Activated T-cell treated with anti-CD3 and anti-CD28 coated beads, Interleukin-2, amount 50 U/mL, for 72 hours (primary cell): ENCODE data around the gene ADAMTS19. TPM values are rescaled to one million over a fixed set of nuclear protein-coding genes. Genes with fewer than 3 reads are reported as not detected.
A peak's percentile ranks its signal among the peaks of the same experiment; 100 is the strongest.
"Not testable (repeated sequence)": the region's sequence is repeated elsewhere in the genome, so short reads cannot be mapped to it uniquely, and the experiment has no call there.

Source experiments
- ATAC-seq, 2 donors: fragments of 150-1000 bp; cut with Tn5 transposase; replicated peaks in 1 of 2; 2 replicates each; pipeline ENCODE4 v1.10.0; 2021; ENCODE audit warnings: moderate library complexity in 2 of 2, mild to moderate bottlenecking in 1 of 2
- DNase-seq, 2 donors: peaks; one replicate each; pipeline ENCODE4 v3.0.0; 2021 to 2022; ENCODE audit warnings: mixed read lengths in 1 of 2
- H3K27ac Mint-ChIP-seq: one replicate; pipeline ENCODE4 v1.8.0; 2022; ENCODE audit warnings: mild to moderate bottlenecking, moderate library complexity, mixed read lengths
- H3K27me3 Mint-ChIP-seq: one replicate; pipeline ENCODE4 v1.8.0; 2022; ENCODE audit warnings: low read depth, mixed read lengths
- H3K36me3 Mint-ChIP-seq, 2 donors: one replicate each; pipeline ENCODE4 v1.8.0; 2022; ENCODE audit warnings: mixed read lengths in 2 of 2, mild to moderate bottlenecking in 1 of 2; ENCODE audit not compliant: insufficient read depth in 2 of 2
- H3K4me1 Mint-ChIP-seq: one replicate; pipeline ENCODE4 v1.8.0; 2022; ENCODE audit warnings: low read depth, mixed read lengths
- H3K4me3 Mint-ChIP-seq, 2 donors: one replicate each; pipeline ENCODE4 v1.8.0; 2022; ENCODE audit warnings: mild to moderate bottlenecking in 2 of 2, mixed read lengths in 2 of 2, moderate library complexity in 2 of 2
- H3K9me3 Mint-ChIP-seq, 2 donors: one replicate each; pipeline ENCODE4 v1.8.0; 2022; ENCODE audit warnings: mixed read lengths in 2 of 2
- total RNA-seq, 2 donors: library from RNA; stranded (reverse); gene quantifications; one replicate each; pipeline ENCODE4 v1.2.3, GENCODE V29; 2022

ADAMTS19 gene
- total RNA-seq, 2 donors from 2014 or later: not detected

GRCh38 chr5:129622531-129622930, 162.4 kb downstream of the ADAMTS19 start:
- peaks cover 0 to 4% of the 10 kb centered on the region in 2 donors for H3K9me3 Mint-ChIP-seq
- H3K36me3 Mint-ChIP-seq: no peaks in the 10 kb centered on the region
- no peak for DNase-seq
- H3K27me3 Mint-ChIP-seq: no peaks in the 10 kb centered on the region
- no peak for ATAC-seq
- H3K4me3 Mint-ChIP-seq: no peak overlapping the region
- H3K4me1 Mint-ChIP-seq: no peaks in the 10 kb centered on the region
- no peak overlapping the region for H3K27ac Mint-ChIP-seq

GRCh38 chr5:129629575-129629974, 169.5 kb downstream of the ADAMTS19 start:
- Mint-ChIP-seq H3K36me3 (peaks cover 0 to 2% of the 10 kb centered on the region in 2 donors), H3K27me3 (no peaks in the 10 kb centered on the region), H3K9me3 (peaks cover 5 to 7% of the 10 kb centered on the region in 2 donors), H3K4me3 (no peak overlapping the region), H3K27ac (no peak overlapping the region), H3K4me1 (no peaks in the 10 kb centered on the region)
- DNase-seq (no peak), ATAC-seq (no peak)

GRCh38 chr5:129630101-129630500, 170.0 kb downstream of the ADAMTS19 start:
- Mint-ChIP-seq H3K27ac (no peak overlapping the region), H3K4me1 (no peaks in the 10 kb centered on the region), H3K27me3 (no peaks in the 10 kb centered on the region), H3K36me3 (peaks cover 2% of the 10 kb centered on the region in 2 donors), H3K9me3 (peaks cover 5 to 7% of the 10 kb centered on the region in 2 donors), H3K4me3 (no peak overlapping the region)
- DNase-seq: no peak
- ATAC-seq: no peak

- Mint-ChIP-seq H3K9me3 (peaks cover 5 to 7% of the 10 kb centered on the region in 2 donors), H3K27me3 (no peaks in the 10 kb centered on the region), H3K4me3 (no peak overlapping the region), H3K36me3 (peaks cover 2% of the 10 kb centered on the region in 2 donors), H3K27ac (no peak overlapping the region), H3K4me1 (no peaks in the 10 kb centered on the region)
- DNase-seq (no peak), ATAC-seq (no peak)
These were observed 171.9 kb downstream of the ADAMTS19 start for GRCh38 chr5:129631961-129632360.

- not testable (repeated sequence) for H3K27me3 Mint-ChIP-seq, ATAC-seq, H3K27ac Mint-ChIP-seq, H3K4me3 Mint-ChIP-seq, H3K36me3 Mint-ChIP-seq, H3K4me1 Mint-ChIP-seq, H3K9me3 Mint-ChIP-seq, DNase-seq
These were observed 177.4 kb downstream of the ADAMTS19 start for GRCh38 chr5:129637501-129637900.

GRCh38 chr5:129639331-129639730, 179.2 kb downstream of the ADAMTS19 start:
- no peak overlapping the region for H3K4me3 Mint-ChIP-seq
- H3K9me3 Mint-ChIP-seq: no peaks in the 10 kb centered on the region
- H3K27me3 Mint-ChIP-seq: no peaks in the 10 kb centered on the region
- ATAC-seq (no peak), DNase-seq (no peak)
- no peak overlapping the region for H3K27ac Mint-ChIP-seq
- H3K4me1 Mint-ChIP-seq: no peaks in the 10 kb centered on the region
- H3K36me3 Mint-ChIP-seq: peaks cover 0 to 2% of the 10 kb centered on the region in 2 donors

GRCh38 chr5:129652349-129653056, 192.4 kb downstream of the ADAMTS19 start:
- Mint-ChIP-seq H3K4me1 (no peaks in the 10 kb centered on the region), H3K9me3 (peaks cover 1 to 2% of the 10 kb centered on the region in 2 donors), H3K27ac (no peak overlapping the region), H3K27me3 (no peaks in the 10 kb centered on the region), H3K4me3 (no peak overlapping the region), H3K36me3 (no peaks in the 10 kb centered on the region)
- ATAC-seq: no peak
- DNase-seq: no peak

- H3K9me3 Mint-ChIP-seq: peaks cover 1 to 2% of the 10 kb centered on the region in 2 donors
- no peaks in the 10 kb centered on the region for H3K4me1 Mint-ChIP-seq
- ATAC-seq (no peak), DNase-seq (no peak)
- no peaks in the 10 kb centered on the region for H3K36me3 Mint-ChIP-seq
- no peaks in the 10 kb centered on the region for H3K27me3 Mint-ChIP-seq
- no peak overlapping the region for H3K4me3 Mint-ChIP-seq
- H3K27ac Mint-ChIP-seq: no peak overlapping the region
These were observed 192.9 kb downstream of the ADAMTS19 start for GRCh38 chr5:129653057-129653375.

- Mint-ChIP-seq H3K36me3 (no peaks in the 10 kb centered on the region), H3K4me1 (no peaks in the 10 kb centered on the region), H3K27ac (no peak overlapping the region), H3K27me3 (no peaks in the 10 kb centered on the region), H3K4me3 (no peak overlapping the region), H3K9me3 (peaks cover 1 to 2% of the 10 kb centered on the region in 2 donors)
- ATAC-seq (no peak), DNase-seq (no peak)
These were observed 193.3 kb downstream of the ADAMTS19 start for GRCh38 chr5:129653442-129653841.

- DNase-seq: no peak
- Mint-ChIP-seq H3K4me1 (no peaks in the 10 kb centered on the region), H3K27ac (no peak overlapping the region), H3K9me3 (no peaks in the 10 kb centered on the region), H3K27me3 (no peaks in the 10 kb centered on the region), H3K4me3 (no peak overlapping the region), H3K36me3 (no peaks in the 10 kb centered on the region)
- ATAC-seq: no peak
These were observed 196.9 kb downstream of the ADAMTS19 start for GRCh38 chr5:129656952-129657351.

- no peak for DNase-seq
- no peak overlapping the region for H3K27ac Mint-ChIP-seq
- ATAC-seq: no peak
- H3K4me1 Mint-ChIP-seq: no peaks in the 10 kb centered on the region
- H3K36me3 Mint-ChIP-seq: no peaks in the 10 kb centered on the region
- H3K27me3 Mint-ChIP-seq: no peaks in the 10 kb centered on the region
- no peaks in the 10 kb centered on the region for H3K9me3 Mint-ChIP-seq
- H3K4me3 Mint-ChIP-seq: no peak overlapping the region
These were observed 198.7 kb downstream of the ADAMTS19 start for GRCh38 chr5:129658801-129659200.

GRCh38 chr5:129661366-129662035, 201.4 kb downstream of the ADAMTS19 start:
- no peak overlapping the region for H3K4me3 Mint-ChIP-seq

GRCh38 chr5:129664336-129664937, 204.3 kb downstream of the ADAMTS19 start:
- ATAC-seq (no peak), DNase-seq (peak; percentile 36 to 38)
- Mint-ChIP-seq H3K9me3 (peaks cover 3 to 4% of the 10 kb centered on the region in 2 donors), H3K36me3 (no peaks in the 10 kb centered on the region), H3K4me1 (no peaks in the 10 kb centered on the region), H3K27ac (no peak overlapping the region), H3K4me3 (no peak overlapping the region), H3K27me3 (no peaks in the 10 kb centered on the region)

More at GRCh38 chr5:129661366-129662035, 201.4 kb downstream of the ADAMTS19 start:
- H3K4me1 Mint-ChIP-seq: no peaks in the 10 kb centered on the region
- H3K27me3 Mint-ChIP-seq: no peaks in the 10 kb centered on the region
- no peaks in the 10 kb centered on the region for H3K36me3 Mint-ChIP-seq
- H3K9me3 Mint-ChIP-seq: no peaks in the 10 kb centered on the region
- ATAC-seq: no peak
- no peak overlapping the region for H3K27ac Mint-ChIP-seq
- DNase-seq: no peak
